ENCODE measurements around the gene ARID3A. TPM values are rescaled to one million over a fixed set of nuclear protein-coding genes. Genes with fewer than 3 reads are reported as not detected.

The ARID3A gene
- total and polyA plus RNA-seq, 2 of the 8 experiments (the other 6 are each of a cell fraction or from before 2014, with no cell fraction given), result 40.5 to 77.4 TPM

- TF ChIP-seq ZNF274 (IDR thresholded peaks at IDR 0.05; ENCODE audit: borderline replicate concordance, extremely low read depth, low read length) (no peak), TBP (IDR thresholded peaks at IDR 0.05; ENCODE audit: low read depth, low read length) (no peak)
Observed at GRCh38 chr19:1007399-1008251, 81.8 kb downstream of the ARID3A start (continued).
